H7 (cell line): ENCODE data around the gene PBXIP1. TPM values are rescaled to one million over a fixed set of nuclear protein-coding genes. Genes with fewer than 3 reads are reported as not detected.
"Not testable (repeated sequence)": the region's sequence is repeated elsewhere in the genome, so short reads cannot be mapped to it uniquely, and the experiment has no call there.

Source experiments
- DNase-seq: peaks from one replicate; pipeline ENCODE4 v3.0.0; 2012
- H3K27me3 ChIP-seq: 2 replicates; pipeline ENCODE4 v1.6.0; 2011; ENCODE audit warnings: mild to moderate bottlenecking, low read length; ENCODE audit not compliant: control insufficient read depth, insufficient read depth
- H3K36me3 ChIP-seq: replicated peaks from 2 replicates; pipeline ENCODE4 v1.5.1; 2011; ENCODE audit warnings: low read length; ENCODE audit not compliant: control insufficient read depth, insufficient read depth
- H3K4me3 ChIP-seq: 2 replicates; pipeline ENCODE4 v1.5.1; 2011; ENCODE audit warnings: low read depth, mild to moderate bottlenecking, control low read depth, low read length, moderate library complexity; ENCODE audit not compliant: insufficient read depth
- total RNA-seq: library from RNA; depleted of rRNA; stranded (reverse); fragments of >200 nt; shearing (Covaris generic); gene quantifications from 2 replicates; pipeline ENCODE4 v1.2.3, GENCODE V29; 2014

PBXIP1 gene
- total RNA-seq, 1 experiment from 2014 or later, result 43.6 TPM

DNA sequence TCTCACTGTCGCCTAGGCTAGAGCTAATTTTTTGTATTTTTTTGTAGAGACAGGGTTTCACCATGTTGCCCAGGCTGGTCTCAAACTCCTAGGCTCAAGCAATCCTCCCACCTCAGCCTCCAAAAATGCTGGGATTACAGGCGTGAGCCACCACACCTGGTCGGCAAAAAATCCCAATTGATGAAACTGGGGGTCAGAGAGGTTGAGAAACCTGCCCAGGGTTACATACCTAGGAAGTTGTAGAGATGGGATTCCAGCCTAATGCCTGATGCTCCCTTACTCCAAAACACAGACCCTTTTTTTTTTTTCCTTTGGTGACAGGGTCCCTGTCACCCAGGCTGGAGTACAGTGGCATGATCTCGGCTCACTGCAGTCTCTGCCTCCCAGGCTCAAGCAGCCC is 30.8 kb upstream of the PBXIP1 start:
- not testable (repeated sequence) for H3K4me3 ChIP-seq, H3K27me3 ChIP-seq, DNase-seq
- peaks cover 33% of the 10 kb centered on the region for H3K36me3 ChIP-seq

DNA sequence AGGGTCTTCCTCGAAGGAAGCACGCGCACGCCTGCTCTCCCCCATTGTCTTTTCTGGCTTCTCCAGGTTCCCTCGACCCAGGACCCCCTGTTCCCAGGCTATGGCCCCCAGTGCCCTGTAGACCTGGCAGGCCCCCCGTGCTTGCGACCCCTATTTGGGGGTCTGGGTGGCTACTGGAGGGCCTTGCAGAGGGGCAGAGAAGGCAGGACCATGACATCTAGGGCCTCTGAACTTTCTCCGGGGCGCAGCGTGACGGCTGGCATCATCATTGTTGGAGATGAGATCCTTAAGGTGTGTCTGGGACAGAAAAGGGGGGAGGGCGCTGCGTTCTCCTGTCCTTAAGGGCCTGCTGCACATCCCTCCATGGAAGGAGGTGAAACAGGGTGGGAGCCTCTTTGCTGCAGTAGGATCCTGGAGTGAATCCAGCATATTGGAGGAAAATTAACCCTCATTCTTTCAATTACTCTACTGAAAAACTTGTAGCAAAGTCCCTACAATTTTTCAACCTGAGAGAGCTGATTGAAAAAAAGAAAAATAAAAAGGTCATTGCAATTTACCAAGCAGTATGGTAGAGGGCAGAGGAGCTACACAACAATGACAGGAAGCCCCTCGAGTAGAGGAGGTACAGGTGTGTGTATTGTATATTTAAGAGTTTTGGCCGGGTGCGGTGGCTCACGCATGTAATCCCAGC is 28.0 kb upstream of the PBXIP1 start:
- DNase-seq, result peak; percentile 46
- Histone ChIP-seq H3K36me3 (peaks cover 27% of the 10 kb centered on the region), H3K4me3 (peak overlapping the region; percentile 97), H3K27me3 (no peaks in the 10 kb centered on the region)

DNA sequence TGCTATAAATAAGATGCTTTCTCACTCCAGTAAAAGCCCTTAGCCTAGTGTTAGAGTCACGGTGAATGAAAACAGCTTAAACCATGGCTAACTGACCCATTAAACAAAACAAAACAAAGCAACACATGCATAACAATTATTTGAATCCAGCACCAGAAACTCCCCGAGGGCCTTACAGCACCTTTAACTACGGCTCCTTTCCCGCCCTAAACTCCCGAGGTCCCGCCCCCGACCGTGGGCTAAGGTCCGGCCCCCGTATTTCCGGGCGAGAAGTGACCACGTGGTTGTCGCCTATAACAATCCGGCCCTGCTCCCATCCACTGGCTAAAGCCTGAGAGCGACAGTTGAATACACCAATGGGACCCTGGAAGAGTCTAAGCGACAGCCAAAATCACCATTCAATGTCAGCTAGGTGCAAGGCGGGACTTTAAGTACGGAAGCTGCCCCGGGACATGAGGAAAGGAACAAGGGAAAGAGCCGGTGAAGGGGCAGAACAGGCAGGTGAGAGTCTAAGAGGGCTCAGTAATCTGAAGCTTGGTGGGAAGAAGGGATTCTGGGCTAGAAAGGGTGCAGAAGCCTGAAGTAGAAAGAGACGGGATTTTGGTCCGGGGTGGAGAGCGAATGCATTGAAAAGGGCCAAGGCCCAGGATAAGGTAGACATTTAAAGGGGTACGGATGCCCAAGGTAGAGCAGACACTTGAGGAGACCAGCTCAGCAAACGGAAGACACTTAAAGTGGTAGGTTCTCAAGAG is 27.2 kb upstream of the PBXIP1 start, which contains the start of gene FLAD1:
TSS of gene FLAD1 (plus strand) at position 448 of the 752 bp plus-strand sequence. CDS start 351 bp downstream, outside the sequence.
- H3K27me3 ChIP-seq, result no peaks in the 10 kb centered on the region
- peak; percentile 98 for DNase-seq
- H3K4me3 ChIP-seq, result peak within 1 kb of the TSS; percentile 97
- H3K36me3 ChIP-seq, result peaks cover 22% of the 10 kb centered on the region

DNA sequence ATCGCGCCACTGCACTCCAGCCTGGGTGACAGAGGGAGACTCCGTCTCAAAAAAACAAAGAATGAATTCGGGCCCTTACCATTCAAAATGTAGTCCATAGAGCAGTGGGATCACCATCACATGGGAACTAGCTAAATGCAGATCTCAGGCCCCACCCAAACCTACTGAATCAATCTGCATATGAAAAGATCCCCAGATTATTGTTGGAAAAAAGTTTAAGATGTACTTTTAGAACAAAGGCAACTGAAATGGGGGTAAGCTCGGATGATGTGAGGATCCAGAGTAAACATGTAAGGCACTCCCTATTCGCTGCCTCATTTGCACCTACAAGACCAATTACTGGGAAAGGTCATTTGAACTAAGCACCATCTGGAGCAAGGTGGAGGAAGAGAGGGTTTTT is 26.4 kb upstream of the PBXIP1 start:
- Histone ChIP-seq H3K36me3 (peaks cover 19% of the 10 kb centered on the region), H3K27me3 (no peaks in the 10 kb centered on the region), H3K4me3 (peak overlapping the region; percentile 38)
- DNase-seq, result no peak

DNA sequence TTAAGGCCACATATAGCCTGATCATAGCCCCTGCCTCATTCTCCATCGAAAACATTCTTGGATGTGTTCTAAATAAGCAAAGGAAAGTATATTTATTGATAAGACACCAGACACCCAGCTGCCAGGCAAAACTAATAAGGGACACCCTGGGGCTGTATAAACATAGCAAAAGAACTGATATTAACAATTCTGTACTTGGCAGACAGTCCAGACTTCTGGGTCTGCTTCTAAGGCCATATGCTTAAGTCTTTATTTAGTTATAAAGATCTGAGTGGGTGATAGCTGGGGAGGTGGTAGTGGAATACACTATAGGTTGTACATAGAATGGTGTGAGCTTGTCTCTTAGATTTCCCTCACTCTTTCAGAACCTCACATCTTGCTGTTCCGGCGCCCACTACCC is 22.5 kb upstream of the PBXIP1 start:
- no peak overlapping the region for H3K4me3 ChIP-seq
- peaks cover 13% of the 10 kb centered on the region for H3K36me3 ChIP-seq
- H3K27me3 ChIP-seq, result no peaks in the 10 kb centered on the region
- DNase-seq, result no peak

DNA sequence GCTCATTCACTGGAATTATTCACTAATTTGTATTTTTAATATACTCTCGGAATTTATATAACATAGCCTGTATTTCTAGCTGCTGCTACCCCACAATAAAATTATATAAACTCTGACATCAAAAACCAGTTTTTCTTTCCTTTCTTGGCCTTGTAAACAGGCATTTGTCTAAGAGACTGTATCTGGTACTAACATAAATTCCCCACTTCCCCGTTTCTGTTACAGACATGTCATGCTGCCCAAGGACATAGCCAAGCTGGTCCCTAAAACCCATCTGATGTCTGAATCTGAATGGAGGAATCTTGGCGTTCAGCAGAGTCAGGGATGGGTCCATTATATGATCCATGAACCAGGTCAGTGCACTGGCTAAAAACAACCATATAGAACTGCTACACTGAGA is 21.9 kb upstream of the PBXIP1 start:
- not testable (repeated sequence) for H3K4me3 ChIP-seq, H3K27me3 ChIP-seq, DNase-seq
- H3K36me3 ChIP-seq, result peaks cover 13% of the 10 kb centered on the region

DNA sequence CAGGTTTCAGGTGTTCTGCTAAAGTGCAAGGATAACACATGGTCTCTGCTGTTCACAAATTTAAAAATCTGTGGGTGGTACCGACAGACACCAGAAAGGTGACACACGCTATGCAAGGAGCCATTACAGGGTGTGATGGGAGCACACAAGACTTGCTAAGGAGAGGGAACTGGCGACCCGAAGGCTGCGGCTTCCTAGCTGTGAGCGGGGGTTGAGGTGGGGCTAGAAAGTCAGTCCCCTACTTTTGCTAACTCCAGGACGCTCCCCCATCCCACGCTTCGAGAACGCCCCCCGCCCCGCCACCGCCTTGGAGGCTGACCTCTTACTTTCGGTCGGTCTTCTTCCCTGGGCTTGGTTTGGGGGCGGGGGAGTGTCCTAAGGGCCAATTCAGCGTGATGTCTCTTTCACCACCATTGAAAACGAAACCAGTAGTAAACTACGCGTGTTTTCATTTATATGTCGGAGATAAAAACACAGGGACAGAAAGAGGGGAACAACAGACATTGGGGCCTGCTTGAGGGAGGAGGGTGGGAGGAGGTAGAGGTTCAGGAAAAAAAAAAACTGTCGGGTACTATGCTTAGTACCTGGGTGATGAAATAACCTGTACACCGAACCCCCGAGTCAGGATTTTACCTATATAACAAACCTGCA is 19.6 kb upstream of the PBXIP1 start:
- peak; percentile 58 for DNase-seq

DNA sequence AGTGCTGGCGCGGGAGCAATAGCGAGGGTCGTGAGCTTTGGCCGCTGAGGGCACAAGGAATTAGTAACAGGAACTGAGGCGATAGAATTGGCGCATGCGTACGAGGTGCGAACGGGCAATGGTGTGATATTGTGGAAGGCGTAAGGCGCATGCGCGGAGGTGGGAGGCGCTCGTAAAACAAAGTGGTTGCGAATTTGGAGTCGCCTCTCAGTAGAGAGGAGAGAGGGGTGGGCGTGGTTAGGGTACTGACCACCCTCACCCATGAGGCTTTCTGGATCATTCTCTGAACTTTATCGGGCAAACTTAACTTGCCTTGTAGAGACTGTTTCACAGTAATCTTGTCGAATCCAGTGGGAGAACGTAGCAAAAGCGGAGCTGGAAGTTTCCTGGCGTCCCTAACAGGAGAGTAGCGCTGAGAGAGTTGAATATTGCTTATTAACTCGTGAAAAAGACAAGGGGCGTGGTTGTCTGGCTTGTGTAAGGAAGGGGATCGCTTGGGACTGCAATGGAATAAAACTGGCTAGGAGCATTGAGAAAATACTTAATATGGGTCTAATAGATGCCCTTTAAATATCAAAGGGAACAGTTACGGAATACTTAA is 19.0 kb upstream of the PBXIP1 start:
- H3K4me3 ChIP-seq, result peak overlapping the region; percentile 96
- peak; percentile 94 for DNase-seq
- H3K27me3 ChIP-seq, result no peaks in the 10 kb centered on the region
- H3K36me3 ChIP-seq, result peaks cover 13% of the 10 kb centered on the region

More for the DNA sequence above, 19.6 kb upstream of the PBXIP1 start:
- no peaks in the 10 kb centered on the region for H3K27me3 ChIP-seq
- peak overlapping the region; percentile 96 for H3K4me3 ChIP-seq
- H3K36me3 ChIP-seq, result peaks cover 13% of the 10 kb centered on the region

DNA sequence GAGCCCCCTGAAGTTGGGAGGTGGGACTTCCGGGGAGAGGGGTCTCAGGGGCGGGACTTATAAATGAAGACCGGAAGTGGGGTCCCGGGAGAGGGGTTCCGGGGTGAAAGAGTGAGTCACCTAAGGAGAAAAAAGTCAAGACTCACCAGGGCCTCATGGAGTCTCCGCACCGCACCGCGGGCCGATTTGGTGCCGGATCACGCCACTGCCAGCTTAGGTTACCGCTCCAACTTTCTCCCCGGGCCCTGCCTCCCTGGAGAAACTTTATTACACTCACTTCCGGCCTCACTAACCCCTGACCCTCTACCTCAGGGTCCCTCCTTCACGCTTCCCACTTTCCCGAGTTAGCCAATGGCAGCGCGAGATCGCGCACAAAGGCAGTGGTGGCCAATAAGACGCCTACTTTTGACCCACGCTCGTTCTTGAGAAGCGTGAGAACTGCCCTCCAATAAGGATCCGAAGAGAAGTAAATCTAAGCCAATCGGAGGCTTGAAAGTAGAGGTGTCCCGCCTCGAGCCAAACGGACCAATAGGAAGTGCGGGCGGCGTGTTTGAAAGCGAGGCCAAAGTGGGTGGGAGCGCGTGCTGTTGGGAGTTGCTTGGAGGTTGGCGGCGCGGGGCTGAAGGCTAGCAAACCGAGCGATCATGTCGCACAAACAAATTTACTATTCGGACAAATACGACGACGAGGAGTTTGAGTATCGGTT is 18.4 kb upstream of the PBXIP1 start, which contains the start of gene CKS1B:
TSS of gene CKS1B (plus strand) at position 580 of the 706 bp plus-strand sequence. CDS start at position 645, 65 bp downstream.
- Histone ChIP-seq H3K4me3 (peak within 1 kb of the TSS; percentile 96), H3K27me3 (no peaks in the 10 kb centered on the region), H3K36me3 (peaks cover 9% of the 10 kb centered on the region)
- DNase-seq, result peak; percentile 93

DNA sequence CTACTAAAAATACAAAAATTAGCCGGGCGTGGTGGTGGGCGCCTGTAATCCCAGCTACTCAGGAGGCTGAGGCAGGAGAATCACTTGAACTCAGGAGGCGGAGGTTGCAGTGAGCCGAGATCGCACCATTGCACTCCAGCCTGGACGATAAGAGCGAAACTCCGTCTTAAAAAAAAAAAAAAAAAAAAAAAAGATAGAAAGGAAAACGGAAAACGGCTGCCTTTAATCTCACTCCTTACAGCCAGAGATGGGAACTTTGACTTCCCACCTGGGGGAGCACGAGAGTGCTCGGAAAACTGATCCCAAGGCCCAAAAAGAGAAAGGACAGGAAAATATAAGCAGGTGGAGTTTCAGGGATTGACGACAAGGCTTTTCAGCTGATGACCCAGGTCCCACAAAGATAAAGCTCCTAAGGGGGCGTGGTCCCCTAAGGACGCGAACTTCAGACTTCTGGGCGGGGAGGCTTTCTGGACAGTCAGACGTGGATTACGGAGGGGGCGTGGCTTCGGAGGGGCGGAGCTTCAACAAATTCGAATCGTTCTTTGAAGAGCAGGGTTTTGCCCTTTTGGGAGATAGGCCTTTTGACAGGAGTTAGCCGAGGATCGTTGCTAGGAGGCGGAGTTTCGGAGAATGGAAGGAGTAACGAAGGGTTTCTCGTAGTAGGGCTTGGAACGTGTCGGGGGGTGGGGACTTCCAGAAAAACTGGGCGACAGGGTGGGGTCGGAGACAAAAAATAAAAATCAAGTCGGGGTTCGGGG is 17.6 kb upstream of the PBXIP1 start:
- no peaks in the 10 kb centered on the region for H3K27me3 ChIP-seq
- peak overlapping the region; percentile 96 for H3K4me3 ChIP-seq
- peaks cover 7% of the 10 kb centered on the region for H3K36me3 ChIP-seq
- DNase-seq, result peak; percentile 76

DNA sequence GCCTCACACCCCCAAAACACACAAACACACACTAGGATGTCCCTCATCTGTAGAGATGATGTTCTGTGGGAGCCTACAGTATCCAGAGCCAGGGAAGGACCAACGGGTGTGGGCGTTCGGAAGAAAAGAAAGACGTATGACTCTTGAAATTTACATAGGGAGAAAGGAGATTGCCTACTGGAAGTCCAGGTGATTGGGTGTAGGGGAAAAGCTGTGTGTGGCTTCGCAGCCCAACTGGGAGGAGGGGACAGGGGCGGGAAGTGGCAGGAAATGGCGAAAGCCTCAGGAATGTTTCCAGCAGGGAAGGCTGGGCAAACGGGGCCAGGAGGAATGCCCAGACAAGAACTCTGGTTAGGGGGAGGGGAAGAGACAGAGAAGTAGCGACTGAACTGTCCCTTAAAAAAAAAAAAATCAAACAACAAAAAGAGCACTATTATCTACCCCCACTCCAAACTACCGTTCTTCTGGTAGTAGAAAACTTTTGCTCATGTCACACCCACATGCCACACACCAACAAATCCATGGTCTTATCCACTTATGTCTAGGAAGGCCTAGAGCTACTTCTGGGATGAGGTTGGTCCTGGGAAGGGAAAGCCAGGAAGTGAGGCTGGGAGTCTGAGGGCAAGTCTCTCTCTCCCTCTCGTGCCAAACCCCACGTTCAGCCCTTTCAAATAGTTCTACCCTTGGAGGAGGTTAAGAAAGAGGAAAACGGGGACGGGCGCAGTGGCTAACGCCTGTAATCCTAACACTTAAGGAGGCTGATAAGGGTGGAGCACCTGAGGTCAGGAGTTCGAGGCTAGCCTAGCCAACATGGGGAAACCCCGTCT is 16.8 kb upstream of the PBXIP1 start:
- peak; percentile 80 for DNase-seq
- Histone ChIP-seq H3K4me3 (peak overlapping the region; percentile 96), H3K36me3 (peaks cover 11% of the 10 kb centered on the region), H3K27me3 (no peaks in the 10 kb centered on the region)

DNA sequence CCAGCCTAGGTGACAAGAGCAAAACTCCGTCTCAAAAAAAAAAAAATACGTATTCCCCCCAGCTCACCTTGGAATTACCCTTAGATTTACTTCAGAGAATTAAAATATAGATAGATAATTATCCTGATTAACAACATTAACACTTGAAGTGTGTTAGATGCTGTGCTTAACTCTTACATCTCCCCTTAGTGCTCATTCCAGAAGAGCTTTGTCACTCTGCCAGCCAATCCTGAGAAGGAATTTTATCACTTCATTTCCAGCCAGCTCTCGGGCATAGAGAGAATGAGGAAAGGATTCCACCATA is 16.3 kb upstream of the PBXIP1 start:
- peaks cover 14% of the 10 kb centered on the region for H3K36me3 ChIP-seq
- DNase-seq, result no peak
- H3K27me3 ChIP-seq, result no peaks in the 10 kb centered on the region
- peak overlapping the region; percentile 28 for H3K4me3 ChIP-seq
